Coronary artery (tissue), 2 donors: ENCODE data around the gene CCDC124.

ENCODE experiments used
- DNase-seq: peaks from one replicate; pipeline ENCODE4 v3.0.0-alpha.2; 2017; ENCODE audit warnings: low spot score
- H3K27ac ChIP-seq, 2 donors: fragments of 200-600 bp; sonication (generic); one replicate each; pipeline ENCODE4 v1.5.1; 2016 to 2019
- H3K4me3 ChIP-seq: fragments of 200-600 bp; sonication (generic); 2 replicates; pipeline ENCODE4 v1.5.1; 2016; ENCODE audit warnings: mild to moderate bottlenecking, moderate library complexity
- TF ChIP-seq, protein P1 (sequence below): fragments of 200-600 bp; sonication (generic); IDR thresholded peaks from one replicate; pipeline ENCODE4 v1.5.1; 2019; ENCODE audit warnings: antibody characterized with exemption

Gene CCDC124

DNA sequence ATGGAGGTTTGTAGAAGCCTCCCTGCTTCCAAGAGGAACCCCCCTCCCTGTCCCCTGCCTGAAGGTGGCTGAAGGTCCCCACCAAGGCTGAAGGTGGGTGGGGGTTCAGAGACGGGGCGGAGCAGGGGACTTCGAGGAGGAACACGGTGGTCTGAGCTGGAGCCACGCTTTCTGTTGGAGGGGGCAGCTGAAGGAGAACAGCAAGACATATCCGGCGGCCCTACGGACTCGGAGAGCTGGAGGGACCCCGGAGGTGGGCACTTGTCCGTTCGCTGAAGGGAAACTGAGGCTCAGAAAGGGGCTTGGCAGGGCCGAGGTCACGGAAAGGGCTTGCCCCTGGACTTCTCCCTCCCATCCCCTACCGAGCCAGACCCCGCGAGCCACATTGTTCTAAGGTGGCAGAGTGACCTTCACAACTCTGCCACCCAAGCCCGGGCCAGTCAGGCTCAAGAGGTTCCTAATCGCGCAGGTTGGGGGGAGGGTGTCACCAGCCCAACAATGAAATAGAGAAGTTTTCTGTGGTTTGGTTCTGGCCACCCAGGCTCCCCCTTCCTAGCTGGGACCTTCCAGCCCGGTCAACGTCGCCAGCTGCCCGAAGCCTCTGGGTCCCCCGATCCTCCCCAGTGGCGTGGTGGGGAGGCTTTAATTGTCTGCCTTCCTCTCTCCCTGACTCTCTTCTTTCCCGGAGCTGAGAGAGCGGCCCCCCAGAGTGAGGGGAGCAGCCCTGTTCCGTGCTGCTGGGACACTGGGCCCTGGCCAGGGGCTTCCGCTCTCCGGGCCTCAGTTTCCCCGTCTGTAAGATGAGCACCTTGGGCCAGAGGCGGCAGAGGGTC lies 18.6 kb downstream of the CCDC124 start:
- TF ChIP-seq, protein P1, sequence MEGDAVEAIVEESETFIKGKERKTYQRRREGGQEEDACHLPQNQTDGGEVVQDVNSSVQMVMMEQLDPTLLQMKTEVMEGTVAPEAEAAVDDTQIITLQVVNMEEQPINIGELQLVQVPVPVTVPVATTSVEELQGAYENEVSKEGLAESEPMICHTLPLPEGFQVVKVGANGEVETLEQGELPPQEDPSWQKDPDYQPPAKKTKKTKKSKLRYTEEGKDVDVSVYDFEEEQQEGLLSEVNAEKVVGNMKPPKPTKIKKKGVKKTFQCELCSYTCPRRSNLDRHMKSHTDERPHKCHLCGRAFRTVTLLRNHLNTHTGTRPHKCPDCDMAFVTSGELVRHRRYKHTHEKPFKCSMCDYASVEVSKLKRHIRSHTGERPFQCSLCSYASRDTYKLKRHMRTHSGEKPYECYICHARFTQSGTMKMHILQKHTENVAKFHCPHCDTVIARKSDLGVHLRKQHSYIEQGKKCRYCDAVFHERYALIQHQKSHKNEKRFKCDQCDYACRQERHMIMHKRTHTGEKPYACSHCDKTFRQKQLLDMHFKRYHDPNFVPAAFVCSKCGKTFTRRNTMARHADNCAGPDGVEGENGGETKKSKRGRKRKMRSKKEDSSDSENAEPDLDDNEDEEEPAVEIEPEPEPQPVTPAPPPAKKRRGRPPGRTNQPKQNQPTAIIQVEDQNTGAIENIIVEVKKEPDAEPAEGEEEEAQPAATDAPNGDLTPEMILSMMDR: no peak
- DNase-seq: no peak
- Histone ChIP-seq H3K27ac (no peak overlapping the region), H3K4me3 (peak overlapping the region; percentile 53)

DNA sequence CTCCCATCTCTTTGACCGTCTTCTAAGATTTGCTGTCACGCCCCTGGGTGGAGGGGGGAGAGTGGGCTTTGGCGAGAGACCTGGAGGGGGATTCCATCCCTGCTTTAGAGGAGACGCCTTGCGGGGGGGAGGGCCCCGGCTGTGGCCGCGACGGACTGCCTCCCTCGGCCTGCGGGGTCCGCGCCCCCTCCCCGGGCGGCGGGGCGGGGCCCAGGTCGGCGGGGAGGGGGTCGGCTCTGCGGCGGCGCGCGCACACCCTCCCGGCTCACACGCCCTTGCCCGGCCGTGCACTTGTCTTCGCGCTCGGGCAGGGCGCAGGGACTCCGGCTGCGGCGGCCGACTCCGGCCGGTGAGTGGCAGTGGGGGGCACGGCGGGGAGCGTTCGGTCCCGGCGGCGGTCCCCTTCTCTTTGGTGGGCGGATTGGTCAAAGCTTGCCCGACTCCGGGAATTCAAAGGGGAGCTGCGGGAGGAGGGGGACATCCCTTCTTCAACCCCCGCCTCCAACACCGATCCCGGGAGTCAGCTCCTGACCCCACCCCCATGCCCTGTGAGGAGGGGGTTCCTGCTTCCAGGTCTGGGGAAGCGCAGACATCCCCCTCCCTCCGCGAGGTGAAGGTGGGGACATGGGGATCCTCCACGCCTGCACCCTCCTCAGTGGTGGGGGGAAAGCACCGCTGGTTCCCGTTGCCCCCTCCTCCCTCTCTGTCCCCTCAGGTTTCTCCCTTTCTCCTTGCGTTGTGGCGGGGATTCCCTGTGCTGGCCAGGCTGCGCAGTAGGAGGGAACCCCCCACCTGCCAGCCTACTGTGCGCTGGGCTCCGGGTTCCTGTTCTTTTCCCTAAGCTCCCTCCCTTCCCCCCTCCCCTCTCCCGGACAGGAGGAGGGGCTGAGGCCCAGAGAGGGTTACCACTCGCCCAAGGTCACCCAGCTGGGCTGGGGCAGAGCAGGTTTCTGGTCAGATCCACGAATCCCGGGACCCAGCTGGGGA lies 19.5 kb downstream of the CCDC124 start:
- Histone ChIP-seq H3K27ac (no peak overlapping the region), H3K4me3 (peak overlapping the region; percentile 53)
- TF ChIP-seq, protein P1: no peak
- no peak for DNase-seq

DNA sequence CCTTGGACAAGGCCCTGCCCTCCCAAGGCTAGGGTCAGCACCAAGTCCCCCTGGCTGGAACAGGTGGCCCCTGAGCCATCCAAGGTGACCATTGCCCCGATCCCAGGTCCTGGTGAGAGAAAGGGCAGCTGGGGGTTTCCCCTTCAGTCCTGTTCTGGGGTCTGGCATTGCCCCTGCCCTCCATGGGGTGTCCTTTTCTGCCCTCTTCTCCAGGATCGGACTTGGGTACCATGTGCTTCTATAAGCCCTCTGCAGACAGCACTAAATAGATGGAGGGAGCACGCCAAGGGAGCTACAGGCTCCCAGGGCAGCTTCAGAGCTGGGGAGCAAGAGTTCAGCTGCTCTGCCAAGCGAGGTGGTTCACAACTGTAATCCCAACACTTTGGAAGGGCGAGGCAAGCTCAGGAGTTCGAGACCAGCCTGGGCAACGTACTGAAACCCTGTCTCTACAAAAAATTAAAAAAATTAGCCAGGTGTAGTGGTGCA lies 20.5 kb downstream of the CCDC124 start:
- H3K4me3 ChIP-seq: no peak overlapping the region
- TF ChIP-seq, protein P1: no peak
- peak; percentile 53 for DNase-seq
- no peak overlapping the region for H3K27ac ChIP-seq

DNA sequence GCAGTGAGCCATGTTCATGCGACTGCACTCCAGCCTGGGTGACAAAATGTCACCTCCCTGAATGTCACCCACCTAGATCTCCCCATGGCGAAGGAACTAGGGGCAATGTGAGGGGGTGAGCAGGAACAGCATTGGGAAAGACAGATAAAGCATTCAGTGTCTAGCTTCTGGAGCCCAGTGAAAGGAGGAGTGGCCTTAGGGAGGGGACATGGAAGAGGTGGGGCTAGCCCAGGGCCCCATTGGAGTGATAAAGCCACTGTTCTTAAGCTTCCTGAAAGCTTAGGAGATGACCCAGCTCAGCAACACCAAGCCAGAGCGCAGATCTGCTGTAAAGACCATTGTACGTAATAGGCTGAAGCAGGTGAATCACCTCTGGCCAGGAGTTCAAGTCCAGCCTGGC lies 21.1 kb downstream of the CCDC124 start:
- TF ChIP-seq, protein P1: no peak
- H3K27ac ChIP-seq: no peak overlapping the region
- no peak overlapping the region for H3K4me3 ChIP-seq
- DNase-seq: no peak

DNA sequence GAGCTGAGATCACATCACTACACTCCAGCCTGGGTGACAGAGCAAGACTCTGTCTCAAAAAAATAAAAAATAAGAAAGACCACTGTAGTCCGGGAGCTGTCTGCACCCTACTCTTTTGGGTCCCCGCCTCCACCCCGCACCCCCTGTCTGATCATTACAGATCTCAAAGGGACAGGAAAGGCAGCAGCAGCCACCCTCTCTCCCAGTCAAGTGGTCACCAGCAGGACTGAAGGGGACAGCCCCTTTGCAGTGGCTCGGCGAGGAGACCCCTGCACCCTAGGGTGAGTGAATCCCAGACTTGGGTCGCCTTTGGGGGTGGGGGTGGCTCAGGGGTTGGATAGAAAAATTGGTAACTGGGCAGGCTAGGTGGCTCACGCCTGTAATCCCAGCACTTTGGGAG lies 21.6 kb downstream of the CCDC124 start:
- no peak overlapping the region for H3K4me3 ChIP-seq
- TF ChIP-seq, protein P1: no peak
- DNase-seq: no peak
- H3K27ac ChIP-seq: no peak overlapping the region

DNA sequence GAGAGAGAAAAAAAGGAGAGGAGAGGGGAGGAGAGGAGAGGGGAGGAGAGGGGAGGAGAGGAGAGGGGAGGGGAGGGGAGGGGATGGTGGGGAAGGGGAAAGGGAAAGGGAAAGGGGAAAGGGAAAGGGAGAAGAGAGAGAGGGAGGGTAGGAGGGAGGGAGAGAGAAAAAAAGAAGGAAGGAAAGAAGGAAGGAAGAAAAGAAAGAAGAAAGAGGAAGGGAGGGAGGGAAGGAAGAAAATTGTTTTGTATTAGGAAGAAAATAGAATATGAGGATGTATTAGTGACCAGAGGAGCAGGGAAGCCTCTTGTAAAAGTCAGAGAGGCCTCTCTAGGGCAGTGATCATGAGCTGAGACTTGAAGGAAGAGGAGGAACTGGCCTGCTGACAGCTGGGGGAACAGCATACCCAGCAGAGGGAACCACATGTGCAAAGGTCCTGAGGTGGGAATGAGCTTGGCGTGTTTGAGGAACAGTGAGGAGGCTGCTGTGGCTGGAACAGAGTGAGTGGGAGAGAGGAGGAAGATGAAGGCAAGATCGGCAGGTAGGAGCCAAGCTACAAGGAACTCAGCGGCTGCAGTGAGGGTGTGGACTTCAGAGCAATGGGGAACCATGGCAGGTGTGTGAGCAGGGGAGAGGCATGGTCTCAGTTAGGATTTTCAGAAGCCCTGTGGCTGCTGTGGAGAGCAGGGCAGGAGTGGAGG lies 24.5 kb downstream of the CCDC124 start:
- no peak for DNase-seq
- TF ChIP-seq, protein P1: no peak
- no peak overlapping the region for H3K27ac ChIP-seq
- H3K4me3 ChIP-seq: no peak overlapping the region
